HL-60 (cell line): ENCODE measurements around the gene SMARCA4.

Experiments
- DNase-seq, 2 experiments: peaks; one replicate each; pipeline ENCODE4 v3.0.0-alpha.2; 2010 to 2020; ENCODE audit warnings: low read depth in 1 of 2, low spot score in 1 of 2
- H3K27ac ChIP-seq: fragments of 250-450 bp; sonication (Bioruptor Pico); replicated peaks from 2 replicates; pipeline ENCODE4 v1.5.1; 2020; ENCODE audit warnings: mild to moderate bottlenecking, moderate library complexity
- H3K27me3 ChIP-seq: fragments of 250-450 bp; sonication (Bioruptor Pico); 2 replicates; pipeline ENCODE4 v1.5.1; 2021; ENCODE audit warnings: mild to moderate bottlenecking, moderate library complexity; ENCODE audit not compliant: insufficient read depth, poor library complexity, severe bottlenecking
- H3K4me3 ChIP-seq: replicated peaks from 2 replicates; pipeline ENCODE4 v1.5.1; 2011; ENCODE audit warnings: mild to moderate bottlenecking, control low read depth, low read length; ENCODE audit not compliant: insufficient read depth
- GABPA ChIP-seq: IDR thresholded peaks from 2 replicates; pipeline ENCODE4 v1.6.1; 2012; ENCODE audit warnings: low read depth
- POLR2AphosphoS5 ChIP-seq: IDR thresholded peaks from 2 replicates; pipeline ENCODE4 v1.6.1; 2012; ENCODE audit warnings: low read depth
- SPI1 ChIP-seq: IDR thresholded peaks from 2 replicates; pipeline ENCODE4 v1.6.1; 2012; ENCODE audit warnings: low read depth, mild to moderate bottlenecking, borderline replicate concordance
- TF ChIP-seq, protein P1 (sequence below): IDR thresholded peaks from one replicate; pipeline ENCODE4 v1.5.1; 2011; ENCODE audit warnings: low read length, control low read depth, inconsistent platforms; ENCODE audit not compliant: insufficient read depth
- TF ChIP-seq, protein P2 (sequence below): IDR thresholded peaks from 2 replicates; pipeline ENCODE4 v1.6.1; 2012; ENCODE audit warnings: low read depth; ENCODE audit not compliant: insufficient replicate concordance

Gene SMARCA4

GRCh38 chr19:11020982-11021759 lies 60.3 kb downstream of the SMARCA4 start:
- no peak overlapping the region for H3K27ac ChIP-seq
- no peak for DNase-seq

GRCh38 chr19:11021760-11022144 lies 60.9 kb downstream of the SMARCA4 start:
- TF ChIP-seq, protein P1, sequence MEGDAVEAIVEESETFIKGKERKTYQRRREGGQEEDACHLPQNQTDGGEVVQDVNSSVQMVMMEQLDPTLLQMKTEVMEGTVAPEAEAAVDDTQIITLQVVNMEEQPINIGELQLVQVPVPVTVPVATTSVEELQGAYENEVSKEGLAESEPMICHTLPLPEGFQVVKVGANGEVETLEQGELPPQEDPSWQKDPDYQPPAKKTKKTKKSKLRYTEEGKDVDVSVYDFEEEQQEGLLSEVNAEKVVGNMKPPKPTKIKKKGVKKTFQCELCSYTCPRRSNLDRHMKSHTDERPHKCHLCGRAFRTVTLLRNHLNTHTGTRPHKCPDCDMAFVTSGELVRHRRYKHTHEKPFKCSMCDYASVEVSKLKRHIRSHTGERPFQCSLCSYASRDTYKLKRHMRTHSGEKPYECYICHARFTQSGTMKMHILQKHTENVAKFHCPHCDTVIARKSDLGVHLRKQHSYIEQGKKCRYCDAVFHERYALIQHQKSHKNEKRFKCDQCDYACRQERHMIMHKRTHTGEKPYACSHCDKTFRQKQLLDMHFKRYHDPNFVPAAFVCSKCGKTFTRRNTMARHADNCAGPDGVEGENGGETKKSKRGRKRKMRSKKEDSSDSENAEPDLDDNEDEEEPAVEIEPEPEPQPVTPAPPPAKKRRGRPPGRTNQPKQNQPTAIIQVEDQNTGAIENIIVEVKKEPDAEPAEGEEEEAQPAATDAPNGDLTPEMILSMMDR, result no peak
- TF ChIP-seq SPI1 (no peak), POLR2AphosphoS5 (no peak), GABPA (no peak)
- TF ChIP-seq, protein P2, sequence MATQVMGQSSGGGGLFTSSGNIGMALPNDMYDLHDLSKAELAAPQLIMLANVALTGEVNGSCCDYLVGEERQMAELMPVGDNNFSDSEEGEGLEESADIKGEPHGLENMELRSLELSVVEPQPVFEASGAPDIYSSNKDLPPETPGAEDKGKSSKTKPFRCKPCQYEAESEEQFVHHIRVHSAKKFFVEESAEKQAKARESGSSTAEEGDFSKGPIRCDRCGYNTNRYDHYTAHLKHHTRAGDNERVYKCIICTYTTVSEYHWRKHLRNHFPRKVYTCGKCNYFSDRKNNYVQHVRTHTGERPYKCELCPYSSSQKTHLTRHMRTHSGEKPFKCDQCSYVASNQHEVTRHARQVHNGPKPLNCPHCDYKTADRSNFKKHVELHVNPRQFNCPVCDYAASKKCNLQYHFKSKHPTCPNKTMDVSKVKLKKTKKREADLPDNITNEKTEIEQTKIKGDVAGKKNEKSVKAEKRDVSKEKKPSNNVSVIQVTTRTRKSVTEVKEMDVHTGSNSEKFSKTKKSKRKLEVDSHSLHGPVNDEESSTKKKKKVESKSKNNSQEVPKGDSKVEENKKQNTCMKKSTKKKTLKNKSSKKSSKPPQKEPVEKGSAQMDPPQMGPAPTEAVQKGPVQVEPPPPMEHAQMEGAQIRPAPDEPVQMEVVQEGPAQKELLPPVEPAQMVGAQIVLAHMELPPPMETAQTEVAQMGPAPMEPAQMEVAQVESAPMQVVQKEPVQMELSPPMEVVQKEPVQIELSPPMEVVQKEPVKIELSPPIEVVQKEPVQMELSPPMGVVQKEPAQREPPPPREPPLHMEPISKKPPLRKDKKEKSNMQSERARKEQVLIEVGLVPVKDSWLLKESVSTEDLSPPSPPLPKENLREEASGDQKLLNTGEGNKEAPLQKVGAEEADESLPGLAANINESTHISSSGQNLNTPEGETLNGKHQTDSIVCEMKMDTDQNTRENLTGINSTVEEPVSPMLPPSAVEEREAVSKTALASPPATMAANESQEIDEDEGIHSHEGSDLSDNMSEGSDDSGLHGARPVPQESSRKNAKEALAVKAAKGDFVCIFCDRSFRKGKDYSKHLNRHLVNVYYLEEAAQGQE, result no peak

More at GRCh38 chr19:11020982-11021759, 60.3 kb downstream of the SMARCA4 start:
- Histone ChIP-seq H3K4me3 (no peak overlapping the region), H3K27me3 (no peaks in the 10 kb centered on the region)
- TF ChIP-seq SPI1 (no peak), GABPA (no peak), POLR2AphosphoS5 (no peak)
- TF ChIP-seq, protein P1, result no peak
- TF ChIP-seq, protein P2, result no peak

GRCh38 chr19:11023016-11023415 lies 62.2 kb downstream of the SMARCA4 start:
- H3K27me3 ChIP-seq, result no peaks in the 10 kb centered on the region
- H3K27ac ChIP-seq, result no peak overlapping the region
- TF ChIP-seq GABPA (no peak), SPI1 (no peak), POLR2AphosphoS5 (no peak)
- TF ChIP-seq, protein P2, result no peak
- TF ChIP-seq, protein P1, result no peak
- H3K4me3 ChIP-seq, result no peak overlapping the region
- no peak for DNase-seq

More at GRCh38 chr19:11021760-11022144, 60.9 kb downstream of the SMARCA4 start:
- Histone ChIP-seq H3K27ac (no peak overlapping the region), H3K4me3 (no peak overlapping the region), H3K27me3 (no peaks in the 10 kb centered on the region)
- no peak for DNase-seq
